ENCODE data around the gene MACROH2A1.
"Not testable (repeated sequence)": the region's sequence is repeated elsewhere in the genome, so short reads cannot be mapped to it uniquely, and the experiment has no call there.

Gene MACROH2A1

GRCh38 chr5:135379046-135379654, 19.9 kb downstream of the MACROH2A1 start:
- no peak for DNase-seq (ENCODE audit: low spot score)
- no peak for FAIRE-seq

- FAIRE-seq, result no peak
These were observed 21.0 kb downstream of the MACROH2A1 start for GRCh38 chr5:135377751-135378680.

GRCh38 chr5:135376961-135377624, 21.9 kb downstream of the MACROH2A1 start:
- DNase-seq (ENCODE audit: low spot score), result no peak
- FAIRE-seq, result no peak

More at GRCh38 chr5:135377751-135378680, 21.0 kb downstream of the MACROH2A1 start:
- no peak for DNase-seq (ENCODE audit: low spot score)

GRCh38 chr5:135375040-135375793, 23.8 kb downstream of the MACROH2A1 start:
- no peak for FAIRE-seq
- DNase-seq (ENCODE audit: low spot score), result no peak

GRCh38 chr5:135373736-135374515, 25.1 kb downstream of the MACROH2A1 start:
- no peak for DNase-seq (ENCODE audit: low spot score)
- FAIRE-seq, result no peak

GRCh38 chr5:135372654-135373381, 26.2 kb downstream of the MACROH2A1 start:
- FAIRE-seq, result no peak
- no peak for DNase-seq (ENCODE audit: low spot score)

- peak; percentile 26 for DNase-seq (ENCODE audit: low spot score)
- FAIRE-seq, result no peak
These were observed 27.3 kb downstream of the MACROH2A1 start for GRCh38 chr5:135371622-135372232.

GRCh38 chr5:135369952-135370351, 29.1 kb downstream of the MACROH2A1 start:
- DNase-seq (ENCODE audit: low spot score) (no peak), FAIRE-seq (no peak)

GRCh38 chr5:135367554-135367953, 31.5 kb downstream of the MACROH2A1 start:
- DNase-seq (ENCODE audit: low spot score) (no peak), FAIRE-seq (no peak)

- DNase-seq (ENCODE audit: low spot score) (no peak), FAIRE-seq (no peak)
These were observed 32.0 kb downstream of the MACROH2A1 start for GRCh38 chr5:135367076-135367475.

GRCh38 chr5:135365281-135365680, 33.8 kb downstream of the MACROH2A1 start:
- no peak for DNase-seq (ENCODE audit: low spot score)
- no peak for FAIRE-seq

- no peak for FAIRE-seq
- no peak for DNase-seq (ENCODE audit: low spot score)
These were observed 34.4 kb downstream of the MACROH2A1 start for GRCh38 chr5:135364421-135365262.

- DNase-seq (ENCODE audit: low spot score); FAIRE-seq: not testable (repeated sequence)
These were observed 35.7 kb downstream of the MACROH2A1 start for GRCh38 chr5:135363342-135363741.

GRCh38 chr5:135362102-135362501, 36.9 kb downstream of the MACROH2A1 start:
- DNase-seq (ENCODE audit: low spot score) (no peak), FAIRE-seq (no peak)

- no peak for FAIRE-seq
These were observed 38.5 kb downstream of the MACROH2A1 start for GRCh38 chr5:135360278-135361274.

GRCh38 chr5:135359374-135360165, 39.5 kb downstream of the MACROH2A1 start:
- DNase-seq (ENCODE audit: low spot score), result no peak
- FAIRE-seq, result no peak

More at GRCh38 chr5:135360278-135361274, 38.5 kb downstream of the MACROH2A1 start:
- no peak for DNase-seq (ENCODE audit: low spot score)
